C4-2B (cell line): ENCODE measurements around the gene TCF12.

Experiments
- CTCF ChIP-seq: fragments of 450-650 bp; conservative IDR thresholded peaks from 2 replicates; pipeline ENCODE4 v1.5.1; 2017; ENCODE audit warnings: mild to moderate bottlenecking
- ZFX ChIP-seq: fragments of 450-650 bp; IDR thresholded peaks from 2 replicates; pipeline ENCODE4 v1.6.1; 2017

DNA sequence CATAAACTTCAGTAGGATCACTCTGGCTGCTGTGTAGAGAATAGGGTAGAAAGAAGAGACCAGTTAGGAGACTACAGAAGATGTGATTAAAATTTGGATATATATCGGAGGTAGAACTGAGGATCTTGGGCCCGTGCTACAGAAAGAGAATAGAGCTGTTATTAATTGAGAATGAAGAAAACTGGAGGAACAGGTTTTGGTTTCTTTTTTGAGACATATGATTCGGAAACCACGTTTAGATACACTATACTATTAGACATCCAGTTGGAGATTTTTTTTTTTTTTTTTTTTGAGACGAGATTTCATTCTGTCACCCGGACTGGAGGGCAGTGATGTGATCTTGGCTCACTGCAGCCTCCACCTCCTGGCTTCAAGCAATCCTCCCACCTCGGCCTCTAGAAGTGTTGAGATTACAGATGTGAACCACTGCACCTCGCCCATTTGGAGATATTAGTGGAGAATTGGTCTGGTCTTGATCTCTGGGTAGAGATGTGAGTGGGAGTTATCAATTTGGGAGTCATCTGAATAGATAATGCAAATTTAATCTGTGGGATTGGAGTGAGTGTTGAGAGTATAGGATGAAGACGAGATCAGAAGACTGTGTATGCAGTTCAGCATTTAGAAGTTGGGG is 50.9 kb downstream of the TCF12 start:
- TF ChIP-seq CTCF (no peak), ZFX (no peak)
